ENCODE results near the gene OGFOD2. TPM values are rescaled to one million over a fixed set of nuclear protein-coding genes. Genes with fewer than 3 reads are reported as not detected.
"Not testable (repeated sequence)": the region's sequence is repeated elsewhere in the genome, so short reads cannot be mapped to it uniquely, and the experiment has no call there.

Gene OGFOD2
- total RNA-seq, 5 donors from 2014 or later (not counting 1 experiment from before 2014, with no cell fraction given), result 17.4 to 45.3 (median 43.7) TPM

DNA sequence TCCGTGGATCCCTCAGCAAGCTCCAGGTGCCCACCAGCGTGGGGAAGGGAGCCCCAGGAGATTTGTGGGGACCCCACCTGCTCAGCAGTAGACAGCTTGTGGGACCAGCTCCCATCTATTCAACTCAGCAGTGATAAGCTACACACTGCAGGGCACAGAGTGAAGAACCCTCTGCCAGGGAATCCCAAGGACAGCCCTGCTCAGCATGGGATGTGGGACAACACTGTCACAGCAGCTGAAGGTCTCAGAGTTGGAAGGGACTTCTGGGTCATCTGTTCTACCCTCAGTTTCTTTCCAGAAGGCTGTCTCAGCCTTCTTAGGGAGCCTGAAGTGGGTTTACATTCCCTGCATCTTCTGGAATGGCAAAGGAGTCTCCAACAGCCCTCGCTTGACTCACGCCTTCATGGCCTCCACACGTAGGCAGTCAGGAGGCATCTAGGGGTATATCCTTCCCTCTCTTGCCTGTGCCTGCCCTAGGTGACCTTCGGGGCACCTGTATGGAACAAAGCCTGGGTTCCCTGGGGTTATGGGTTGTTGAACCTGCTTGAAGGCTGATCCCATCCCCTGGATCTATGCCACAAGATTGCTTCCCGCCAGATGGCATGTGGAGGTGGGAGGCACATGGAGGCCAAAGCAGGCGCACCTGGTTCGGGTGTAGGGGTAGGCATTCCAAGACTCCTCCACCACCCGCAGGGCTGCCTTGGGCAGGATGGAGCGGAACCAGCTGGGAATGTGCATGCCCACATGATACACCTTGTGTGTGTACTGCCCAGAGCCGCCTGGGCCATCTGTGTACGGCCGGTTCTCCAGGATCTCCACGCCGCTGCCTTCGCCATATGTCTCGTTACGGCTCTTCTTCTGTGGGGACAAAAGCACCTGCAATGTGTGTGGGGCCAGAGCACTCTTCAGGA, 38.4 kb downstream of the OGFOD2 start:
- WGBS (ENCODE audit: insufficient coverage), result 96% methylated on average over 14 of the region's 19 CpGs
- H3K4me1 Mint-ChIP-seq, result peaks cover 0 to 9% (median 7%) of the 10 kb centered on the region in 3 donors
- ATAC-seq (replicated peaks in 1 of 4) (no peak), DNase-seq (no peak)
- ChIA-PET CTCF (no interaction called here), POLR2A (interaction anchor here in 1 of 2 donors (0.5 to 0.6 kb wide), 2 partner anchors 24 to 168 kb away, joined by 3 to 4 read pairs; no protein-coding TSS in a partner anchor)
- H3K9me3 ChIP-seq, result no peaks in the 10 kb centered on the region
- H3K4me3 Mint-ChIP-seq, result no peak overlapping the region
- no peaks in the 10 kb centered on the region for H3K27me3 Mint-ChIP-seq
- peaks cover 7% of the 10 kb centered on the region for H3K36me3 Mint-ChIP-seq
- H3K27ac Mint-ChIP-seq, result no peak overlapping the region
- H3K9me3 Mint-ChIP-seq, result no peaks in the 10 kb centered on the region
- peaks cover 22 to 30% of the 10 kb centered on the region in 2 donors for H3K36me3 ChIP-seq (ENCODE audit: control insufficient read depth in 2 of 2, extremely low read depth in 1 of 2, insufficient read depth in 1 of 2, low read length in 1 of 2)
- H3K4me3 ChIP-seq (ENCODE audit: control insufficient read depth in 1 of 2, extremely low read depth in 1 of 2, low read length in 1 of 2), result no peak overlapping the region
- H3K27ac ChIP-seq (ENCODE audit: low read length), result no peak overlapping the region
- no peaks in the 10 kb centered on the region for H3K27me3 ChIP-seq (replicated peaks in 1 of 2; ENCODE audit: control insufficient read depth in 2 of 2, extremely low read depth in 1 of 2, insufficient read depth in 2 of 2, low read length in 1 of 2)
- no peaks in the 10 kb centered on the region for H3K4me1 ChIP-seq (ENCODE audit: control insufficient read depth in 1 of 2, extremely low read depth in 1 of 2, insufficient read depth in 2 of 2, low read length in 2 of 2)

DNA sequence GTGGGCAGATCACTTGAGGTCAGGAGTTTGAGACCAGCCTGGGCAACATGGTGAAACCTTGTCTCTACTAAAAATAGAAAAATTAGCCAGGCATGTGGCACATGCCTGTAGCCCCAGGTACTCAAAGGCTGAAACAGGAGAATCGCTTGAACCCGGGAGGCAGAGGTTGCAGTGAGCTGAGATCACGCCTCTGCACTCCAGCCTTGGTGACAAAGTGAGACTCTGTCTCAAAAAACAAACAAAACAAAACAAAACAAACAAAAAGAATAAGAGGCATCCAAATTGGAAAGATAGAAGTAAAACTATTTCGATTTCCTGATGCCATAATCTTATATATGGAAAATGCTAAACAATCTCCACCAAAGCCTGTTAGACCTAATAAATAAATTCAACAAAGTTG, 39.4 kb downstream of the OGFOD2 start:
- H3K4me1 Mint-ChIP-seq, result peaks cover 4 to 12% (median 10%) of the 10 kb centered on the region in 3 donors
- CTCF ChIA-PET, result interaction anchor here in 1 of 2 donors (0.6 kb wide), 2 partner anchors 64 to 226 kb away, joined by 3 read pairs; no protein-coding TSS in a partner anchor
- DNase-seq; H3K9me3 Mint-ChIP-seq; H3K4me1 ChIP-seq (ENCODE audit: control insufficient read depth in 1 of 2, extremely low read depth in 1 of 2, insufficient read depth in 2 of 2, low read length in 2 of 2); POLR2A ChIA-PET; H3K27me3 ChIP-seq (replicated peaks in 1 of 2; ENCODE audit: control insufficient read depth in 2 of 2, extremely low read depth in 1 of 2, insufficient read depth in 2 of 2, low read length in 1 of 2); H3K4me3 ChIP-seq (ENCODE audit: control insufficient read depth in 1 of 2, extremely low read depth in 1 of 2, low read length in 1 of 2); H3K27ac ChIP-seq (ENCODE audit: low read length); H3K4me3 Mint-ChIP-seq; H3K27me3 Mint-ChIP-seq; ATAC-seq (replicated peaks in 1 of 4); H3K27ac Mint-ChIP-seq; H3K9me3 ChIP-seq; H3K36me3 Mint-ChIP-seq: not testable (repeated sequence)
- 100% methylated on average over 2 of the region's 4 CpGs for WGBS (ENCODE audit: insufficient coverage)
- H3K36me3 ChIP-seq (ENCODE audit: control insufficient read depth in 2 of 2, extremely low read depth in 1 of 2, insufficient read depth in 1 of 2, low read length in 1 of 2), result peaks cover 22 to 23% of the 10 kb centered on the region in 2 donors

DNA sequence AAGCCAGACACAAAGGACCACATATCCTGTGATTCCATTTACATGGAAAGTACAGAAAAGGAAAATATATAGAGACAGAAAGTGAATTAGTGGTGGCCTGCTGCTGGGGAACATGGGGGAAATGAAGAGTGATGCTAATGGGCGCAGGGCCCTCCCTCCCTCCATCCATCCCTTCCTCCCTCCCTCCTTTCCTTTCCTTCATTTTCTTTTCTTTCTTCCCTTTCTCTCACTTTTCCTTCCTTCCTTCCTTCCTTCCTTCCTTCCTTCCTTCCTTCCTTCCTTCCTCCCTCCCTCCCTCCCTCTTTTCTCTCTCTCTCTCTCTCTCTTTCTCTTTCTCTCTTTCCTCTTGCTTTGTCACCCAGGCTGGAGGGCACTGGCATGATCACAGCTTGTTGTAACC, 42.7 kb downstream of the OGFOD2 start:
- WGBS (ENCODE audit: insufficient coverage), result no CpG with 5 or more reads among the region's 1 CpG
- peaks cover 13 to 23% (median 18%) of the 10 kb centered on the region in 3 donors for H3K4me1 Mint-ChIP-seq
- Histone ChIP-seq H3K27me3 (replicated peaks in 1 of 2; ENCODE audit: control insufficient read depth in 2 of 2, extremely low read depth in 1 of 2, insufficient read depth in 2 of 2, low read length in 1 of 2) (no peaks in the 10 kb centered on the region), H3K4me3 (ENCODE audit: control insufficient read depth in 1 of 2, extremely low read depth in 1 of 2, low read length in 1 of 2) (no peak overlapping the region), H3K9me3 (no peaks in the 10 kb centered on the region), H3K36me3 (ENCODE audit: control insufficient read depth in 2 of 2, extremely low read depth in 1 of 2, insufficient read depth in 1 of 2, low read length in 1 of 2) (peaks cover 7 to 8% of the 10 kb centered on the region in 2 donors), H3K27ac (ENCODE audit: low read length) (no peak overlapping the region), H3K4me1 (ENCODE audit: control insufficient read depth in 1 of 2, extremely low read depth in 1 of 2, insufficient read depth in 2 of 2, low read length in 2 of 2) (no peaks in the 10 kb centered on the region)
- H3K4me3 Mint-ChIP-seq, result no peak overlapping the region
- no peaks in the 10 kb centered on the region for H3K27me3 Mint-ChIP-seq
- no peak overlapping the region for H3K27ac Mint-ChIP-seq
- ATAC-seq (replicated peaks in 1 of 4) (no peak), DNase-seq (no peak)
- no peaks in the 10 kb centered on the region for H3K36me3 Mint-ChIP-seq
- ChIA-PET CTCF (interaction anchor here in 1 of 2 donors (0.7 kb wide), 1 partner anchor 79 kb away, joined by 3 read pairs; no protein-coding TSS in a partner anchor), POLR2A (no interaction called here)
- H3K9me3 Mint-ChIP-seq, result no peaks in the 10 kb centered on the region

DNA sequence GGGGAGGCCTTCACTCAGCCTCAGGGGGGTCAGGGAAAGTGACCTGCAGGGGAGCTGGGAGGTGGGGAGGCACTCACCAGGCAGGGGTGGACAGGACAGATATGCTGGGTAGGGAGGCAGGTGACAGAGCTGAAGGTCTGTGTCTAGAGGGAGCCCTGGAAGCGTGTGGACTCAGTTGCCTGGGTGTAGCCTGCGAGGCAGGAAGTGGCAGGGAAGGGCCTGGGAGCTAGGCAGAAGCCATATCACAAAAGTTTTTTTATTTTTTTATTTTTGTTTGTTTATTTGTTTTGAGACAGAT, 44.7 kb downstream of the OGFOD2 start:
- ChIA-PET CTCF (no interaction called here), POLR2A (no interaction called here)
- Mint-ChIP-seq H3K27me3 (no peaks in the 10 kb centered on the region), H3K27ac (peak overlapping the region in 1 of 2 donors; percentile 55), H3K36me3 (no peaks in the 10 kb centered on the region), H3K4me1 (peaks cover 24 to 29% (median 26%) of the 10 kb centered on the region in 3 donors), H3K9me3 (no peaks in the 10 kb centered on the region), H3K4me3 (no peak overlapping the region)
- no peaks in the 10 kb centered on the region for H3K27me3 ChIP-seq (replicated peaks in 1 of 2; ENCODE audit: control insufficient read depth in 2 of 2, extremely low read depth in 1 of 2, insufficient read depth in 2 of 2, low read length in 1 of 2)
- no peaks in the 10 kb centered on the region for H3K9me3 ChIP-seq
- H3K27ac ChIP-seq (ENCODE audit: low read length), result no peak overlapping the region
- H3K4me3 ChIP-seq (ENCODE audit: control insufficient read depth in 1 of 2, extremely low read depth in 1 of 2, low read length in 1 of 2), result no peak overlapping the region
- no CpG with 5 or more reads among the region's 2 CpGs for WGBS (ENCODE audit: insufficient coverage)
- ATAC-seq (replicated peaks in 1 of 4) (no peak), DNase-seq (no peak)
- peaks cover 0 to under 1% of the 10 kb centered on the region in 2 experiments for H3K4me1 ChIP-seq (ENCODE audit: control insufficient read depth in 1 of 2, extremely low read depth in 1 of 2, insufficient read depth in 2 of 2, low read length in 2 of 2)
- H3K36me3 ChIP-seq (ENCODE audit: control insufficient read depth in 2 of 2, extremely low read depth in 1 of 2, insufficient read depth in 1 of 2, low read length in 1 of 2), result peaks cover 0 to 3% of the 10 kb centered on the region in 2 donors

DNA sequence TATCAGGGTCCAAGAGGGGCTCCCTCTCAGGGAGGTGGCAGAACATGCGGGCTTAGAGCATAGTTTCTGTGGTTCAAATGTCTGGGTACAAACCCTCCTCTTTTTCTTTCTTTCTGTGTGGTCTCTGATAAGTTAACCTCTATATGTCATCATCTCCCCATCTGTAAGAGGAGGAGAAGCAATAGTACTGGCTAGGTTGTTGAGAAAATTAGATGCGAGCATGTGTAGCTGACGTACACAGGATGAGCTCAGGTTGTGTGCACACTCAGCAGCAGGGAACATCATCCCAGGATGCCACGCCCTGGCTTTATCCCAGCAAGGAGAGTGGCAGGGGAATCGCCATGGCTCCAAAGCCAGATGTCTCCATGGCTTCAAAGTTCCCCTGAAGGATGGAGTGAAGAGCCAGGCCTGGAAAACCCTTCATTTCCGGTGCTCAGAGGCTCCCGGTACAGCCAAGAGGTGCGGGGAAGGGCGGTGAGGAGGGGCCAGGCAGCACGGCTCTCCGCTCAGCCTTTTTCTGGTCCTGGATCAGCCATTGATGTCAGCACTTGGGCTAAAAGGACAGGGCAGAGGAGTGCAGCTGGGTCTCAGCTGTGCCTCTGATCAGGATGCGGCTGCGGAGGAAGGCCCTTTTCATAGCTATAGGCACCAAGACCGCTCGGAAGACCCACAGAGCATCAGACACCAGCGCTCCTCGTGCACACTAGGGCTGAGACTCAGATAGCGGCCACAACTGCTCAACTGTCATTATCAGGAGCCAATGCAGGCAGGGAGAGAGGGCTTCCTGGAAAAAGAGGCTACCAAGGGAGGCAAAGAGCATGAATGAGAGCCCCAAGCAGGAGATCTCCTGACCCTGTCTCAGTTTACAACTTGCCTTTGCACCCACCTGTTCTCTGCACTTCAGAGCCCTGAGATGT, 46.9 kb downstream of the OGFOD2 start:
- no peak for ATAC-seq (replicated peaks in 1 of 4)
- Histone ChIP-seq H3K27ac (ENCODE audit: low read length) (no peak overlapping the region), H3K27me3 (replicated peaks in 1 of 2; ENCODE audit: control insufficient read depth in 2 of 2, extremely low read depth in 1 of 2, insufficient read depth in 2 of 2, low read length in 1 of 2) (no peaks in the 10 kb centered on the region), H3K36me3 (ENCODE audit: control insufficient read depth in 2 of 2, extremely low read depth in 1 of 2, insufficient read depth in 1 of 2, low read length in 1 of 2) (peaks cover 0 to 13% of the 10 kb centered on the region in 2 donors), H3K9me3 (no peaks in the 10 kb centered on the region), H3K4me3 (ENCODE audit: control insufficient read depth in 1 of 2, extremely low read depth in 1 of 2, low read length in 1 of 2) (no peak overlapping the region), H3K4me1 (ENCODE audit: control insufficient read depth in 1 of 2, extremely low read depth in 1 of 2, insufficient read depth in 2 of 2, low read length in 2 of 2) (peaks cover 0 to 6% of the 10 kb centered on the region in 2 experiments)
- H3K4me1 Mint-ChIP-seq, result peaks cover 28 to 30% (median 29%) of the 10 kb centered on the region in 3 donors
- H3K27ac Mint-ChIP-seq, result no peak overlapping the region
- ChIA-PET POLR2A (no interaction called here), CTCF (no interaction called here)
- H3K4me3 Mint-ChIP-seq, result no peak overlapping the region
- H3K27me3 Mint-ChIP-seq, result no peaks in the 10 kb centered on the region
- no peaks in the 10 kb centered on the region for H3K36me3 Mint-ChIP-seq
- no peak for DNase-seq
- no peaks in the 10 kb centered on the region for H3K9me3 Mint-ChIP-seq
- WGBS (ENCODE audit: insufficient coverage), result 95% methylated on average over 15 of the region's 18 CpGs

DNA sequence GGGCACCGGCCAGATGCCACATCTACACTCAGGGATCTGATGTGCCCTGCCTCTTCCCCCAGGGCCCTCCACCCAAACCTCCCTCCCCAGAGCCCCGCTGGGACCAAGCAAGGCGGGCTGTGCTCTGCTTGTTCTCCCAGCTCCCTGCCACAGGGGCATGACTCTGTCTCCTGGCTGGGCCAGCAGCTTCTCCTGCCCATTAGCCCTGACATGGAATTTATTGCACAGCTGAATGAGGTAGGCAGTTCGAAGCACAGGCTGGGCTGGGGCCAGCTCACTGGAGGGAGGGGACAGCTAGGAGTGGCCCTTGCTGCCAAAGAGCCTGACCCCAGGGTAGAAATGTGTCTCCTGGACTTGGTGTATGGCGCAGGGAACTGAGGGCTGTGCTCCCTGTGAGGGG, 47.8 kb downstream of the OGFOD2 start:
- no peaks in the 10 kb centered on the region for H3K27me3 ChIP-seq (replicated peaks in 1 of 2; ENCODE audit: control insufficient read depth in 2 of 2, extremely low read depth in 1 of 2, insufficient read depth in 2 of 2, low read length in 1 of 2)
- H3K27ac ChIP-seq (ENCODE audit: low read length), result no peak overlapping the region
- no peak for DNase-seq
- H3K4me1 ChIP-seq (ENCODE audit: control insufficient read depth in 1 of 2, extremely low read depth in 1 of 2, insufficient read depth in 2 of 2, low read length in 2 of 2), result peaks cover 0 to 6% of the 10 kb centered on the region in 2 experiments
- H3K4me3 Mint-ChIP-seq, result no peak overlapping the region
- no peak overlapping the region for H3K4me3 ChIP-seq (ENCODE audit: control insufficient read depth in 1 of 2, extremely low read depth in 1 of 2, low read length in 1 of 2)
- POLR2A ChIA-PET, result no interaction called here
- peaks cover 1% of the 10 kb centered on the region for H3K36me3 Mint-ChIP-seq
- no peaks in the 10 kb centered on the region for H3K9me3 ChIP-seq
- H3K9me3 Mint-ChIP-seq, result no peaks in the 10 kb centered on the region
- WGBS (ENCODE audit: insufficient coverage), result 94% methylated on average over 3 of the region's 5 CpGs
- peaks cover 0 to 14% of the 10 kb centered on the region in 2 donors for H3K36me3 ChIP-seq (ENCODE audit: control insufficient read depth in 2 of 2, extremely low read depth in 1 of 2, insufficient read depth in 1 of 2, low read length in 1 of 2)
- H3K4me1 Mint-ChIP-seq, result peaks cover 28 to 29% (median 28%) of the 10 kb centered on the region in 3 donors
- no peak overlapping the region for H3K27ac Mint-ChIP-seq
- no peak for ATAC-seq (replicated peaks in 1 of 4)
- CTCF ChIA-PET, result no interaction called here
- no peaks in the 10 kb centered on the region for H3K27me3 Mint-ChIP-seq
